Liver (tissue), 9 donors: Measurements from ENCODE around the gene ROR1. TPM values are rescaled to one million over a fixed set of nuclear protein-coding genes. Genes with fewer than 3 reads are reported as not detected.

Source experiments
- DNase-seq: peaks from one replicate; pipeline ENCODE4 v3.0.0-alpha.2; 2017; ENCODE audit warnings: low spot score
- H3K27ac ChIP-seq, 2 donors: one replicate each; pipeline ENCODE4 v1.7.0; 2013; ENCODE audit warnings: inconsistent platforms in 2 of 2, low read length in 2 of 2, control low read depth in 1 of 2, low read depth in 1 of 2, mild to moderate bottlenecking in 1 of 2
- H3K27me3 ChIP-seq, 4 donors: one replicate each; pipeline versions ENCODE4 v1.6.1 to v1.7.0; 2013; ENCODE audit warnings: low read length in 3 of 4, inconsistent platforms in 1 of 4, mild to moderate bottlenecking in 1 of 4, moderate library complexity in 1 of 4; ENCODE audit not compliant: control insufficient read depth in 4 of 4, insufficient read depth in 4 of 4
- H3K36me3 ChIP-seq, 4 donors: one replicate each; pipeline versions ENCODE4 v1.6.1 to v1.7.0; 2013; ENCODE audit warnings: low read length in 3 of 4, mild to moderate bottlenecking in 3 of 4, low read depth in 1 of 4, moderate library complexity in 1 of 4; ENCODE audit not compliant: control insufficient read depth in 4 of 4, insufficient read depth in 3 of 4
- H3K4me1 ChIP-seq, 4 donors: one replicate each; pipeline versions ENCODE4 v1.6.1 to v1.7.0; 2013; ENCODE audit warnings: low read length in 3 of 4, mild to moderate bottlenecking in 3 of 4, moderate library complexity in 1 of 4; ENCODE audit not compliant: control insufficient read depth in 4 of 4, insufficient read depth in 4 of 4
- H3K4me3 ChIP-seq, 3 donors: one replicate each; pipeline versions ENCODE4 v1.6.1 to v1.7.0; 2013; ENCODE audit warnings: low read length in 3 of 3, control low read depth in 1 of 3, low read depth in 1 of 3, mild to moderate bottlenecking in 1 of 3
- H3K9ac ChIP-seq, 2 donors: one replicate each; pipeline ENCODE4 v1.7.0; 2013; ENCODE audit warnings: low read length in 2 of 2, mild to moderate bottlenecking in 2 of 2, moderate library complexity in 2 of 2, control low read depth in 1 of 2, low read depth in 1 of 2
- H3K9me3 ChIP-seq, 4 donors: one replicate each; pipeline versions ENCODE4 v1.6.1 to v1.7.0; 2013; ENCODE audit warnings: low read length in 3 of 4; ENCODE audit not compliant: control insufficient read depth in 4 of 4
- ATF3 ChIP-seq: IDR thresholded peaks from 2 replicates; pipeline ENCODE4 v1.6.1; 2016; ENCODE audit warnings: antibody characterized with exemption
- CTCF ChIP-seq: fragments of 150-350 bp; IDR thresholded peaks from 2 replicates; pipeline ENCODE4 v1.5.1; 2017; ENCODE audit warnings: improper control_type of control experiment, low read depth, low read length; ENCODE audit not compliant: missing input control
- EGR1 ChIP-seq, 2 donors: IDR thresholded peaks; 2 replicates each; pipeline ENCODE4 v1.6.1; 2016 to 2018; ENCODE audit warnings: antibody characterized with exemption in 2 of 2, low read depth in 2 of 2
- FOXA1 ChIP-seq: IDR thresholded peaks from 2 replicates; pipeline ENCODE4 v1.6.1; 2016; ENCODE audit warnings: antibody characterized with exemption
- FOXA2 ChIP-seq: IDR thresholded peaks from 2 replicates; pipeline ENCODE4 v1.6.1; 2016; ENCODE audit warnings: antibody characterized with exemption
- GABPA ChIP-seq, 2 donors: IDR thresholded peaks in 1 of 2; conservative IDR thresholded peaks in 1 of 2; 2 replicates each; pipeline ENCODE4 v1.6.1; 2016; ENCODE audit warnings: antibody characterized with exemption in 2 of 2, mild to moderate bottlenecking in 1 of 2, moderate library complexity in 1 of 2
- HNF4A ChIP-seq, 2 donors: conservative IDR thresholded peaks; 2 replicates each; pipeline ENCODE4 v1.6.1; 2016; ENCODE audit warnings: antibody characterized with exemption in 2 of 2, mild to moderate bottlenecking in 2 of 2
- HNF4G ChIP-seq: IDR thresholded peaks from 2 replicates; pipeline ENCODE4 v1.6.1; 2016; ENCODE audit warnings: antibody characterized with exemption
- JUND ChIP-seq, 2 donors: IDR thresholded peaks; 2 replicates each; pipeline ENCODE4 v1.6.1; 2016; ENCODE audit warnings: antibody characterized with exemption in 2 of 2
- MAX ChIP-seq: IDR thresholded peaks from 2 replicates; pipeline ENCODE4 v1.6.1; 2016; ENCODE audit warnings: antibody characterized with exemption
- NR2F2 ChIP-seq: IDR thresholded peaks from 2 replicates; pipeline ENCODE4 v1.6.1; 2016; ENCODE audit warnings: antibody characterized with exemption
- RAD21 ChIP-seq, 2 donors: IDR thresholded peaks; 2 replicates each; pipeline ENCODE4 v1.6.1; 2016; ENCODE audit warnings: antibody characterized with exemption in 2 of 2, mild to moderate bottlenecking in 2 of 2
- REST ChIP-seq: IDR thresholded peaks from 2 replicates; pipeline ENCODE4 v1.6.1; 2016; ENCODE audit warnings: antibody characterized with exemption, mild to moderate bottlenecking
- RXRA ChIP-seq, 2 donors: IDR thresholded peaks; 2 replicates each; pipeline ENCODE4 v1.6.1; 2017 to 2018; ENCODE audit warnings: antibody characterized with exemption in 2 of 2, mild to moderate bottlenecking in 1 of 2
- SP1 ChIP-seq: IDR thresholded peaks from 2 replicates; pipeline ENCODE4 v1.6.1; 2018; ENCODE audit warnings: antibody characterized with exemption, mild to moderate bottlenecking
- TAF1 ChIP-seq: conservative IDR thresholded peaks from 2 replicates; pipeline ENCODE4 v1.6.1; 2016; ENCODE audit warnings: antibody characterized with exemption, mild to moderate bottlenecking
- YY1 ChIP-seq: IDR thresholded peaks from 2 replicates; pipeline ENCODE4 v1.6.1; 2016; ENCODE audit warnings: antibody characterized with exemption, mild to moderate bottlenecking
- ZBTB33 ChIP-seq: IDR thresholded peaks from 2 replicates; pipeline ENCODE4 v1.6.1; 2016; ENCODE audit warnings: antibody characterized with exemption
- WGBS: extraction: QIAGEN DNeasy Blood & Tissue Kit; methylation state at CpG from one replicate; pipeline ENCODE4 v1.1.7; 2013; 5-methylcytosine and 5-hydroxymethylcytosine counted together
- polyA plus RNA-seq, 2 donors: library from polyadenylated mRNA; stranded (reverse) in 1 of 2; unstranded in 1 of 2; fragments of 200-250 nt in 1 of 2; fragments of >200 nt in 1 of 2; fragmentation: Nextera tagmentation in 1 of 2; extraction: Ambion mirVana in 1 of 2; gene quantifications; one replicate each; pipeline versions ENCODE4 v1.2.1 to v1.2.3, GENCODE V29; 2013 to 2015
- total RNA-seq, 2 donors: library from RNA; depleted of rRNA; stranded (reverse); fragments of >200 nt; gene quantifications; one replicate each; pipeline ENCODE4 v1.2.3, GENCODE V29; 2014
- donor health status: healthy.
- donor health status: healthy.
- donor health status: healthy.
- donor health status: healthy.
- donor health status: healthy.

ROR1 gene
- total and polyA plus RNA-seq, 4 donors, result 0.15 to 0.98 (median 0.37) TPM

GRCh38 chr1:64171246-64171645, 397.4 kb downstream of the ROR1 start:
- Histone ChIP-seq H3K36me3 (no peaks in the 10 kb centered on the region), H3K4me1 (no peaks in the 10 kb centered on the region), H3K9ac (no peak overlapping the region), H3K9me3 (no peaks in the 10 kb centered on the region), H3K27ac (no peak overlapping the region), H3K4me3 (no peak overlapping the region), H3K27me3 (no peaks in the 10 kb centered on the region)
- 93% methylated on average over 1 of the region's 1 CpG for WGBS
- DNase-seq, result no peak
- TF ChIP-seq FOXA2, result no peak
- no peak for TF ChIP-seq MAX
- TF ChIP-seq TAF1, result no peak
- TF ChIP-seq ZBTB33, result no peak
- TF ChIP-seq RXRA (IDR thresholded peaks at IDR 0.05), result no peak
- TF ChIP-seq HNF4G, result no peak
- TF ChIP-seq RAD21 (IDR thresholded peaks at IDR 0.05), result no peak
- no peak for TF ChIP-seq JUND (IDR thresholded peaks at IDR 0.05)
- no peak for TF ChIP-seq NR2F2
- no peak for TF ChIP-seq GABPA (IDR thresholded peaks at IDR 0.05 in 1 of 2, conservative IDR thresholded peaks at IDR 0.05 in 1 of 2)
- no peak for TF ChIP-seq HNF4A (conservative IDR thresholded peaks at IDR 0.05)
- TF ChIP-seq SP1, result no peak
- no peak for TF ChIP-seq REST
- no peak for TF ChIP-seq YY1
- no peak for TF ChIP-seq CTCF
- TF ChIP-seq EGR1 (IDR thresholded peaks at IDR 0.05; ENCODE audit: low read depth in 2 of 2), result no peak
- TF ChIP-seq FOXA1, result no peak
- TF ChIP-seq ATF3, result no peak
